Daoy (cell line): ENCODE results near the gene S100G. TPM values are rescaled to one million over a fixed set of nuclear protein-coding genes. Genes with fewer than 3 reads are reported as not detected.
A peak's percentile ranks its signal among the peaks of the same experiment; 100 is the strongest.

Source experiments
- DNase-seq: peaks from one replicate; pipeline ENCODE4 v3.0.0-alpha.2; 2015; ENCODE audit warnings: low read depth
- total RNA-seq: library from RNA; depleted of rRNA; stranded (reverse); fragments of >200 nt; shearing (Covaris generic); gene quantifications from 2 replicates; pipeline ENCODE4 v1.2.3, GENCODE V29; 2014

Gene S100G
- total RNA-seq, 1 experiment from 2014 or later = not detected

- no peak for DNase-seq
Measured at GRCh38 chrX:16646366-16647138, 3.4 kb upstream of the S100G start.

GRCh38 chrX:16651391-16652024, 1.6 kb downstream of the S100G start:
- no peak for DNase-seq

- no peak for DNase-seq
Measured at GRCh38 chrX:16653424-16653823, 3.5 kb downstream of the S100G start.

- no peak for DNase-seq
Measured at GRCh38 chrX:16654093-16654492, 4.1 kb downstream of the S100G start.

- no peak for DNase-seq
Measured at GRCh38 chrX:16658284-16658683, 8.3 kb downstream of the S100G start.

GRCh38 chrX:16659321-16659720, 9.4 kb downstream of the S100G start:
- DNase-seq = no peak

- DNase-seq = no peak
Measured at GRCh38 chrX:16661495-16661894, 11.5 kb downstream of the S100G start.

GRCh38 chrX:16662402-16662801, 12.4 kb downstream of the S100G start:
- no peak for DNase-seq

GRCh38 chrX:16664074-16664473, 14.1 kb downstream of the S100G start:
- no peak for DNase-seq

GRCh38 chrX:16664626-16665025, 14.7 kb downstream of the S100G start:
- DNase-seq = no peak

GRCh38 chrX:16665089-16665488, 15.1 kb downstream of the S100G start:
- DNase-seq = peak; percentile 4

GRCh38 chrX:16666541-16666940, 16.6 kb downstream of the S100G start:
- peak; percentile 46 for DNase-seq

GRCh38 chrX:16671005-16671404, 21.0 kb downstream of the S100G start:
- DNase-seq = peak; percentile 25

GRCh38 chrX:16678689-16679088, 28.7 kb downstream of the S100G start:
- DNase-seq = no peak

- no peak for DNase-seq
Measured at GRCh38 chrX:16683007-16683664, 33.2 kb downstream of the S100G start.

- no peak for DNase-seq
Measured at GRCh38 chrX:16687514-16687913, 37.6 kb downstream of the S100G start.

- peak; percentile 37 for DNase-seq
Measured at GRCh38 chrX:16695079-16695676, 45.2 kb downstream of the S100G start.

GRCh38 chrX:16696956-16697355, 47.0 kb downstream of the S100G start:
- no peak for DNase-seq

- no peak for DNase-seq
Measured at GRCh38 chrX:16699389-16699788, 49.4 kb downstream of the S100G start.

GRCh38 chrX:16700734-16701133, 50.8 kb downstream of the S100G start:
- DNase-seq = no peak

- no peak for DNase-seq
Measured at GRCh38 chrX:16702700-16703599, 53.0 kb downstream of the S100G start.
